NCI-H2029 treated with DMSO at 0.1 percent for 48 hours (cell line): ENCODE results near the gene GMPR.
"Not testable (repeated sequence)": the region's sequence is repeated elsewhere in the genome, so short reads cannot be mapped to it uniquely, and the experiment has no call there.

ENCODE experiments used
- DNase-seq: peaks from one replicate; lab custom pipeline; 2025; lab: John Stamatoyannopoulos, UW

Gene GMPR

GRCh38 chr6:16248271-16248853, 10.0 kb downstream of the GMPR start:
- DNase-seq: no peak

GRCh38 chr6:16249971-16250370, 11.6 kb downstream of the GMPR start:
- peak; percentile 86 for DNase-seq

- no peak for DNase-seq
These were observed 13.3 kb downstream of the GMPR start for GRCh38 chr6:16251706-16252105.

- no peak for DNase-seq
These were observed 14.4 kb downstream of the GMPR start for GRCh38 chr6:16252686-16253299.

GRCh38 chr6:16253399-16254144, 15.2 kb downstream of the GMPR start:
- no peak for DNase-seq

- DNase-seq: no peak
These were observed 16.1 kb downstream of the GMPR start for GRCh38 chr6:16254535-16254934.

- peak; percentile 88 for DNase-seq
These were observed 18.4 kb downstream of the GMPR start for GRCh38 chr6:16256781-16257180.

GRCh38 chr6:16257999-16258708, 19.8 kb downstream of the GMPR start:
- DNase-seq: peak; percentile 87

- no peak for DNase-seq
These were observed 20.3 kb downstream of the GMPR start for GRCh38 chr6:16258709-16259075.

- not testable (repeated sequence) for DNase-seq
These were observed 21.2 kb downstream of the GMPR start for GRCh38 chr6:16259604-16260003.

GRCh38 chr6:16260602-16261001, 22.2 kb downstream of the GMPR start:
- not testable (repeated sequence) for DNase-seq

- DNase-seq: not testable (repeated sequence)
These were observed 24.4 kb downstream of the GMPR start for GRCh38 chr6:16262773-16263172.

GRCh38 chr6:16263464-16264099, 25.2 kb downstream of the GMPR start:
- DNase-seq: not testable (repeated sequence)

- DNase-seq: no peak
These were observed 26.4 kb downstream of the GMPR start for GRCh38 chr6:16264785-16265184.

- DNase-seq: no peak
These were observed 27.3 kb downstream of the GMPR start for GRCh38 chr6:16265351-16266341.

GRCh38 chr6:16267428-16268263, 29.3 kb downstream of the GMPR start:
- no peak for DNase-seq

GRCh38 chr6:16269442-16270070, 31.2 kb downstream of the GMPR start:
- not testable (repeated sequence) for DNase-seq

- no peak for DNase-seq
These were observed 31.9 kb downstream of the GMPR start for GRCh38 chr6:16270178-16270794.

GRCh38 chr6:16271428-16271827, 33.0 kb downstream of the GMPR start:
- no peak for DNase-seq
